Measurements from ENCODE around the gene DUSP16.

DNA sequence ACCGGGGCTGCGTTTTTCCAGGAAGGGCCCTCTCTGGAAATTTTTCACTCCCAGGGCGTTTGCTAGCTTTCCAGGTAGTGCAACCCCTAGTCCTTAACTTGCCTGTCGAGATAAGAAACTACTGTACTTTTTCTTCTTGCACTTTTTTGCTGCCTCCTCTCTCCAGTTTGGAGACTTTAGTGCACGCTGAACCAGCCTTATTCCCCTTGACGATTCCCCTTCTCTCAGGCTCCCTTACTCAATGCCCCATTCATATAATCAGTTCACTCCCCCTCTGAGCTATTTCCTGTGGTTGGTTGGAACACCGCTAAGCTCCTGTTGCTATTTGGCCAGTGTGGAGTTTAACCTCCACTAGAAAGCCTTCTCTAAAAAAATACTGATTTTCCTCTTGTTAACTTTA is 49.7 kb upstream of the DUSP16 start:
- TF ChIP-seq CTCF (IDR thresholded peaks at IDR 0.05) (no peak), POLR2A (IDR thresholded peaks at IDR 0.05) (no peak)
